Prostate gland (tissue), 2 donors: Measurements from ENCODE around the gene TANGO6. TPM values are rescaled to one million over a fixed set of nuclear protein-coding genes. Genes with fewer than 3 reads are reported as not detected.

Experiments used
- DNase-seq: peaks from one replicate; pipeline ENCODE4 v3.0.0-alpha.2; 2019; ENCODE audit warnings: low spot score
- H3K27ac ChIP-seq, 2 donors: fragments of 200-600 bp; sonication (generic); 2 replicates each; pipeline ENCODE4 v1.5.1; 2017 to 2019
- H3K27me3 ChIP-seq: fragments of 200-600 bp; sonication (generic); replicated peaks from 2 replicates; pipeline ENCODE4 v1.5.1; 2019; ENCODE audit not compliant: insufficient read depth
- H3K36me3 ChIP-seq, 2 donors: fragments of 200-600 bp; sonication (generic); 1 replicate in 1 of 2; 2 replicates in 1 of 2; pipeline versions ENCODE4 v1.5.1 to v1.8.1; 2017 to 2019
- H3K4me1 ChIP-seq: fragments of 200-600 bp; sonication (generic); replicated peaks from 2 replicates; pipeline ENCODE4 v1.5.1; 2019
- H3K4me3 ChIP-seq, 2 donors: fragments of 200-600 bp; sonication (generic); 2 replicates each; pipeline ENCODE4 v1.5.1; 2017 to 2019
- H3K9me3 ChIP-seq: fragments of 200-600 bp; sonication (generic); 2 replicates; pipeline ENCODE4 v1.5.1; 2017
- CTCF ChIP-seq, 4 experiments: fragments of 200-600 bp in 2 of 4; fragments of 450-650 bp in 2 of 4; sonication (generic) in 2 of 4; IDR thresholded peaks; 1 replicate in 3 of 4; 2 replicates in 1 of 4; pipeline ENCODE4 v1.5.1; 2016 to 2019; ENCODE audit warnings: antibody characterized with exemption in 4 of 4, mild to moderate bottlenecking in 2 of 4, moderate library complexity in 2 of 4
- POLR2A ChIP-seq: fragments of 450-650 bp; IDR thresholded peaks from one replicate; pipeline ENCODE4 v1.6.1; 2016; ENCODE audit warnings: antibody characterized with exemption, mild to moderate bottlenecking
- POLR2AphosphoS5 ChIP-seq: sonication (generic); formaldehyde crosslinking; IDR thresholded peaks from one replicate; pipeline ENCODE4 v1.6.1; 2017; ENCODE audit warnings: antibody characterized with exemption
- WGBS: methylation state at CpG from one replicate; pipeline ENCODE4 v1.1.5; 2018; 5-methylcytosine and 5-hydroxymethylcytosine counted together
- intact Hi-C: fragments of 100-400 bp; cut with DNase I; formaldehyde crosslinking; loops from one replicate; pipeline ENCODE4 v1.14.2; 2022
- total RNA-seq, 2 donors: library from RNA; depleted of rRNA; stranded (reverse); fragments of >200 nt; gene quantifications; one replicate each; pipeline ENCODE4 v1.1.0, GENCODE V29; 2016

TANGO6 gene
- total RNA-seq, 2 donors from 2014 or later: 13.1 to 28.6 TPM

DNA sequence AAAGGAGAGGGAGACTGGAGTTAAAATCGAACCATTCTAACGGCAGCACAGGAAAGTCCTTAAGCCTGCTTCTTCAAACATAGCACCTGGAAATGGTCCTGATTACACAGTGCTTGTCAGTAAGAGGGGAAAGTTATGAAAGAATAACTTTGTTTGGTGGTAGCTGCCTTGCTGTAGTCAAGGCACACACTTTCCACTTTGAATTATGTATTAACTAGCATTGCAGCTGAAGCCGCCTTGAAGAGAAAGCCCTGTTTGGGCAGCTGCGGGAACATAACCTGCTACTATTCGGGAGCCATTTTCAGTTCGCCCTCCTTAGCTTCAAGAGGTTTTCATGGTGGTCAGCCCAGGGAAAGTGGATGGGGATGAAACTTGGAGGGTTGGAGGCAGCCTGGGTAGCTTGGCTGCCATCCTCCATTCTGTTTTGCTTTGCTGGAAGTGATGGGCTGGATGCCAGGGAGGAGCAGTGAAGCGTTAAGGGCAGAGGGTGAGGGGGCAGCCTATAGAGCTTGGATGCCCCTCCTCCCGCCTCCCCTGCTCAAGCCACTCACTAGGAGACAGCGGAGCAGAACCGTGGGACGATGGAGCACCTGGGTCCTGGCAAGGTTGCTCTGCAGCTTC lies 256.9 kb downstream of the TANGO6 start:
- H3K4me3 ChIP-seq: no peak overlapping the region
- WGBS: 24% methylated on average over 11 of the region's 11 CpGs
- H3K9me3 ChIP-seq: no peaks in the 10 kb centered on the region
- no peaks in the 10 kb centered on the region for H3K27me3 ChIP-seq
- no peak overlapping the region for H3K27ac ChIP-seq
- intact Hi-C loops: no loop called here
- no peak for TF ChIP-seq CTCF (IDR thresholded peaks at IDR 0.05)
- no peak for TF ChIP-seq POLR2A
- TF ChIP-seq POLR2AphosphoS5: no peak
- no peaks in the 10 kb centered on the region for H3K36me3 ChIP-seq
- no peaks in the 10 kb centered on the region for H3K4me1 ChIP-seq
- no peak for DNase-seq

DNA sequence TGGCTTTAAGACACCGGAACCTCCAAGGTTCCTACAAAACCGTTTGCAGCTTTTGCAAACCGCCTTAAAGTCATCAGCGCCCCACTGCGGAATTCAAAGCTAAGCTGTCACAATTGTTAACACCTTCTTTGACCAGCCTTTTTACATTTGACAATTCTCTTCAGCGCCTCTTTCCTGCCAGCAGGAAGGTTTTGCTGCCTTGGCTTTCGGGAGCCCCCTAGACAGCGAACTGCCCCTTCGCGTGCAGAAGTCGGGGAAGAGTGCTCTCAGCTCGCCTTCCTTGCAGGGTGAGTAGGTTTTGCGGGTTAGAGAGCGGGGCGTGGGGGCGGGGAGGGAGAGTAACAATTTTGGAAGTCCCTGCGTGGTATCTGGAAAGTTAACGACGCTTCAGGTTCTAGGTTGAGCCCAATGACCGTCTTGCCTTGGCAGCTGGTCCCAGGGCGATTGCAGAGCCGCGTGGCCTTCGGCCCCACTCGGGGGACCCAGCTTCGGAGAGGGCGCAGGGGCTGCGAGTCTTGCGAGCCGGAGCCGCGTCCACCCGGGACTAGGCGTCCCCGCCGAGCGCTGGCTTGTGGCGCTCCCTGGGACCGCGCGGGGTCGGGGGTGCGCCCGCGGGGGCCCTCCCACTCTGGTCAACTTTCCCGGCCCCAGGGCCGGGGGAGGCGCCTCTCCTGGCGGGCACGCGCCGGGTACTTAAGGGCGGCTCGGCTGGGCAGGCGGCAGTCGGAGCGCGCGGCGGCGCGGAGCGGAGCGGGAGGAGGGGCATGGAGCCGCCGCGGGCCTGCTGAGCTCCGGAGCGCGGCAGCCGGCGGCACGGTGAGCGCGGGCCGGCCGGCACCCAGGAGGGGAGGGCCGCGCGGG lies 262.4 kb downstream of the TANGO6 start, which contains the start of gene HAS3:
TSS of gene HAS3 (plus strand) at position 153 of the 861 bp plus-strand sequence. CDS start 3,743 bp downstream, outside the sequence.
- H3K4me1 ChIP-seq: peaks cover 15% of the 10 kb centered on the region
- DNase-seq: peak; percentile 52
- intact Hi-C loops: loop anchor here (5.0 kb wide), 2 partner anchors 168 to 258 kb away; no protein-coding TSS in a partner anchor
- H3K36me3 ChIP-seq: no peaks in the 10 kb centered on the region
- no peaks in the 10 kb centered on the region for H3K9me3 ChIP-seq
- WGBS: 1% methylated on average over 51 of the region's 80 CpGs
- TF ChIP-seq CTCF (IDR thresholded peaks at IDR 0.05) (peak in 2 of 4 experiments; percentile 23 to 39), POLR2A (peak; percentile 56), POLR2AphosphoS5 (peak; percentile 34)
- peak within 1 kb of the TSS in 1 of 2 donors; percentile 39 for H3K27ac ChIP-seq
- H3K4me3 ChIP-seq: peak within 1 kb of the TSS; percentile 48 to 57
- no peaks in the 10 kb centered on the region for H3K27me3 ChIP-seq

DNA sequence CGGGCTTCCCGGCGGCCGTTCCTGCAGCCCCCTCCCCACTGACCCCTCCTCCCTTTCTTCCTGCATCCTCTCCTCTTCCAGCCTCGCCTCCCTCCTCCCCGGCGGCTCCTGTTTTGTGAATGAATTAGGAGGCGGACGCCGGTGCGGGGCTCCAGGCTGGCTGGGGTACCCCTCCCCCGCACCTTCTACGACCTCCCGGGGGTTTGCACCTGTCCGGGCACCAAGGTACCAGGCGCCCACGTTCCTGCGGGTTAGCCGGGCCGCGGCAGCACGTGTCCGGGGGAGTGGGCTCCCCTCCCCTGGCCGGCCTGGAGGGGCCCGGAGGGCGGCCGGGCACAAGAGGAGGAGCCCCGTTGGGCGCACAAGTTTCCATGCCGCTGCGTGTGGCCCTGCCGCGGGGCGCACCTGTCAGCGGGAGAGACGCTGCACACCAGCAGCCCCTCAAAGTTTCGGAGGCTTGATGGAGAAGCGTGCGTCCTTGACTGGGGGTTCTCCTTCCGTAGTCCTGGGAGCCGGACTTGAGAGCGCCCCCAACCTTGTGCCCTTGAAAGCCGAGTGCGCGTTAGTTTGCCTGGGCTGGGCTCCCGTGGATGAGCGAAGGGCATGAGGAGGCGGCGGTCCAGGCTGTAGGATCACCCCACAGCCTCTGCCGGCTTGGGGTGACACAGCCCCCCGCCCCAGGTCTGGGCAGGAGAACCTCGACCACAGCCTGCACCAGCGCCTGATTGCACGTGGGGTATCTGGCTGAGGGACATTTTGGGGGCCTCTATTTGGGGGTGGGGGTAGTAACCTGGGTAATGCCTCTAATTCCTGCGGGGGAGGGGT lies 263.4 kb downstream of the TANGO6 start:
- H3K27ac ChIP-seq: no peak overlapping the region
- no peaks in the 10 kb centered on the region for H3K27me3 ChIP-seq
- H3K4me3 ChIP-seq: peak overlapping the region; percentile 48 to 57
- no peaks in the 10 kb centered on the region for H3K36me3 ChIP-seq
- peaks cover 15% of the 10 kb centered on the region for H3K4me1 ChIP-seq
- H3K9me3 ChIP-seq: no peaks in the 10 kb centered on the region
- no peak for DNase-seq
- no peak for TF ChIP-seq CTCF (IDR thresholded peaks at IDR 0.05)
- no peak for TF ChIP-seq POLR2A
- TF ChIP-seq POLR2AphosphoS5: no peak
- intact Hi-C loops: loop anchor here (5.0 kb wide), 2 partner anchors 169 to 259 kb away; no protein-coding TSS in a partner anchor
- under 1% methylated on average over 55 of the region's 55 CpGs for WGBS

DNA sequence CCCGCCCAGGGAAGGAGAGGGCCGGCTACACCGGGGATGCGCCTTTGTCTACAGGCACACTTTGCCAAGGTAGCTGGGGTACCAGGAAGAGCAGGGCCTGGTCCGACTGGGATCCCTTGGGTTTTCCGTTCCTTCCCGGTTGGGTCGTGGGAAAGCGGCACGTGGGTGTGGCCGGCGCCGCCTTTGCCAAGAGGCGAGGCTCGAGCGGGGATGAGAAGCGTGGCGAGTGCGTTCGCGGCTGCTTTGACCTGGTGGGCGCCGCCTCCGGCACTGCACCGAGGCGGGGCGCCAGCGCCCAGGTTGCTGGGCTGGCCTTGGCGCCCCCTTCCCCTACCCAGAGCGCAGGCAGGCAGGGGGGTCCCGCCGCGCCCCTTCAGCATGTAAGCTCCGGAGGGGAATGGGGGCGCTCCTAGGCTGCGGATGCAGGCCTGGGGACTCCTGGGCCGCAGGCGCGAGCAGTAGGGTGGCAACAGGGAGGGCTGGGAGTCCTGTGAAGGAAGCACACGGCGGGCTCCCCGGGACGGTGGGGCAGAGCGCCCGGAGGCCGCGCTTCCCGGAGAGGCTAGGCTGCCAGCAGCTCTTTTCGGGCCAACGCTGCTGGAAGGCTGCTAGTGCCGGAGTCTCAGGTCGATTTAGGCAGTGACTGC lies 264.1 kb downstream of the TANGO6 start:
- TF ChIP-seq POLR2A: no peak
- TF ChIP-seq POLR2AphosphoS5: no peak
- H3K27me3 ChIP-seq: no peaks in the 10 kb centered on the region
- H3K9me3 ChIP-seq: no peaks in the 10 kb centered on the region
- H3K4me3 ChIP-seq: peak overlapping the region; percentile 48 to 57
- peaks cover 15% of the 10 kb centered on the region for H3K4me1 ChIP-seq
- intact Hi-C loops: loop anchor here (5.0 kb wide), 2 partner anchors 170 to 260 kb away; no protein-coding TSS in a partner anchor
- H3K27ac ChIP-seq: no peak overlapping the region
- no peaks in the 10 kb centered on the region for H3K36me3 ChIP-seq
- WGBS: 5% methylated on average over 42 of the region's 52 CpGs
- DNase-seq: no peak
